ENCODE results near the gene AFP. TPM values are rescaled to one million over a fixed set of nuclear protein-coding genes. Genes with fewer than 3 reads are reported as not detected.
"Not testable (repeated sequence)": the region's sequence is repeated elsewhere in the genome, so short reads cannot be mapped to it uniquely, and the experiment has no call there.

Gene AFP
- 1.2 and 1.7 TPM in 2 replicates for total RNA-seq (2014; rRNA removed; shearing (Covaris generic))

DNA sequence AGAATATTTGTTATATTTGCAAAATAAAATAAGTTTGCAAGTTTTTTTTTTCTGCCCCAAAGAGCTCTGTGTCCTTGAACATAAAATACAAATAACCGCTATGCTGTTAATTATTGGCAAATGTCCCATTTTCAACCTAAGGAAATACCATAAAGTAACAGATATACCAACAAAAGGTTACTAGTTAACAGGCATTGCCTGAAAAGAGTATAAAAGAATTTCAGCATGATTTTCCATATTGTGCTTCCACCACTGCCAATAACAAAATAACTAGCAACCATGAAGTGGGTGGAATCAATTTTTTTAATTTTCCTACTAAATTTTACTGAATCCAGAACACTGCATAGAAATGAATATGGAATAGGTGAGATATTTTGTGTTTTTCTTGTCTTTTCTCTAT, at the start of gene AFP:
Gene AFP, plus strand, starts transcription at position 238 of the 400 bp plus-strand sequence. Its CDS starts 42 bp downstream, at position 280.
- no peak for DNase-seq (ENCODE audit: low read depth)

GRCh38 chr4:73387552-73387951, 48.5 kb upstream of the AFP start:
- no peak for DNase-seq (ENCODE audit: low read depth)

GRCh38 chr4:73388887-73389286, 47.1 kb upstream of the AFP start:
- no peak for DNase-seq (ENCODE audit: low read depth)

DNA sequence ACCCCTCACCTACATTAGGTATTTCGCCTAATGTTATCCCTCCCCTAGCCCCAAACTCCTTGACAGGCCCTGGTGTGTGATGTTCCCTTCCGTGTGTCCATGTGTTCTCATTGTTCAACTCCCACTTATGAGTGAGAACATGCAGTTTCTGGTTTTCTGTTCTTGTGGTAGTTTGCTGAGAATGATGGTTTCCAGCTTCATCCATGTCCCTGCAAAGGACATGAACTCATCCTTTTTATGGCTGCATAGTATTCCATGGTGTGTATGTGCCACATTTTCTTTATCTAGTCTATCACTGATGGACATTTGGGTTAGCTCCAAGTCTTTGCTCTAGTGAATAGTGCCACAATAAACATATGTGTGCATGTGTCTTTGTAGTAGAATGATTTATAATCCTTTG, 46.4 kb upstream of the AFP start:
- DNase-seq (ENCODE audit: low read depth): not testable (repeated sequence)

- no peak for DNase-seq (ENCODE audit: low read depth)
These were observed 44.2 kb upstream of the AFP start for GRCh38 chr4:73391774-73392173.

GRCh38 chr4:73392936-73393335, 43.1 kb upstream of the AFP start:
- no peak for DNase-seq (ENCODE audit: low read depth)

DNA sequence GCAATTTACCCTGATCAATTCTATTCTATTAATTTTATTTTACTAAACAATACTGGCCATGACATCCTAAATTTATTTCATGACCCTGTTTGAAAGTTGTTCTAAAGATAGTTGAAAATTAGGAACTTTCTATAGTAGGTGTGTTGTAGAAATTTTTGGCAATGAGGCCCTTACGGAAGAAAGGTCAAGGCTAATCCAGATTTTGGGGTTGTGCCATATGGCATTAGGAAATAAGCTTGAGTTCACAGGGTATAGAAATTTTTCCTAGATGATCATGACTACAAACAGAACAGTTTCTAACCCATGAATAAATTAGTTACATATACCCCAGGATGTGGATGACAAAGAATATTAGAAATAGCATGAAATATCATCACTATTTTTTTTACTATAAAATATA, 39.7 kb upstream of the AFP start:
- DNase-seq (ENCODE audit: low read depth): no peak

GRCh38 chr4:73396993-73397972, 38.7 kb upstream of the AFP start:
- DNase-seq (ENCODE audit: low read depth): no peak

DNA sequence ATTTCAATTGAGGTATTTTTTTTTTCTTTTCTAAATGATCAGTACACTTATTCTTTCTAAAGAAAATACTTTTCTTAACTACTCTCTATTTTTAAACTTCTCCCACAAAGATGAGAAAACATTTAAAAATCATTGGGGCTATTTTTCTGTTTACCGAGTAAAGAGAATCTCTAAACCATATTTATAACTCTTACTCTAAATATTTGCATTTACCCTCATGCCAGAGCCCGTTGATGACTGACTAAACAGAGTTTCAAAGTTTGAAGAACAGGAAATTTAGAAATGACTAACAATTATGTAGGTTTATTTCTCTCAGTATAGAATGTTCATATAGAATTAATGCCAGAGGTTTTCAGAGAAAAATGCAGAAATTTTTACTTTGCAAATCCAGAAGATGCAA, 34.6 kb upstream of the AFP start:
- no peak for DNase-seq (ENCODE audit: low read depth)

DNA sequence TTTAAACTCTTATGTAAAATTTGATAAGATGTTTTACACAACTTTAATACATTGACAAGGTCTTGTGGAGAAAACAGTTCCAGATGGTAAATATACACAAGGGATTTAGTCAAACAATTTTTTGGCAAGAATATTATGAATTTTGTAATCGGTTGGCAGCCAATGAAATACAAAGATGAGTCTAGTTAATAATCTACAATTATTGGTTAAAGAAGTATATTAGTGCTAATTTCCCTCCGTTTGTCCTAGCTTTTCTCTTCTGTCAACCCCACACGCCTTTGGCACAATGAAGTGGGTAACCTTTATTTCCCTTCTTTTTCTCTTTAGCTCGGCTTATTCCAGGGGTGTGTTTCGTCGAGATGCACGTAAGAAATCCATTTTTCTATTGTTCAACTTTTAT, 32.0 kb upstream of the AFP start, which contains the start of gene ALB:
Gene ALB, plus strand, starts transcription at position 246 of the 400 bp plus-strand sequence. Its CDS starts 41 bp downstream, at position 287.
- no peak for DNase-seq (ENCODE audit: low read depth)

DNA sequence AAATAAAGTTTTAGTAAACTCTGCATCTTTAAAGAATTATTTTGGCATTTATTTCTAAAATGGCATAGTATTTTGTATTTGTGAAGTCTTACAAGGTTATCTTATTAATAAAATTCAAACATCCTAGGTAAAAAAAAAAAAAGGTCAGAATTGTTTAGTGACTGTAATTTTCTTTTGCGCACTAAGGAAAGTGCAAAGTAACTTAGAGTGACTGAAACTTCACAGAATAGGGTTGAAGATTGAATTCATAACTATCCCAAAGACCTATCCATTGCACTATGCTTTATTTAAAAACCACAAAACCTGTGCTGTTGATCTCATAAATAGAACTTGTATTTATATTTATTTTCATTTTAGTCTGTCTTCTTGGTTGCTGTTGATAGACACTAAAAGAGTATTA, 31.6 kb upstream of the AFP start:
- no peak for DNase-seq (ENCODE audit: low read depth)

DNA sequence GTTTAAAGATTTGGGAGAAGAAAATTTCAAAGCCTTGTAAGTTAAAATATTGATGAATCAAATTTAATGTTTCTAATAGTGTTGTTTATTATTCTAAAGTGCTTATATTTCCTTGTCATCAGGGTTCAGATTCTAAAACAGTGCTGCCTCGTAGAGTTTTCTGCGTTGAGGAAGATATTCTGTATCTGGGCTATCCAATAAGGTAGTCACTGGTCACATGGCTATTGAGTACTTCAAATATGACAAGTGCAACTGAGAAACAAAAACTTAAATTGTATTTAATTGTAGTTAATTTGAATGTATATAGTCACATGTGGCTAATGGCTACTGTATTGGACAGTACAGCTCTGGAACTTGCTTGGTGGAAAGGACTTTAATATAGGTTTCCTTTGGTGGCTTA, 30.9 kb upstream of the AFP start:
- DNase-seq (ENCODE audit: low read depth): no peak

GRCh38 chr4:73406548-73406875, 29.5 kb upstream of the AFP start:
- no peak for DNase-seq (ENCODE audit: low read depth)

- no peak for DNase-seq (ENCODE audit: low read depth)
These were observed 28.8 kb upstream of the AFP start for GRCh38 chr4:73407227-73407673.

DNA sequence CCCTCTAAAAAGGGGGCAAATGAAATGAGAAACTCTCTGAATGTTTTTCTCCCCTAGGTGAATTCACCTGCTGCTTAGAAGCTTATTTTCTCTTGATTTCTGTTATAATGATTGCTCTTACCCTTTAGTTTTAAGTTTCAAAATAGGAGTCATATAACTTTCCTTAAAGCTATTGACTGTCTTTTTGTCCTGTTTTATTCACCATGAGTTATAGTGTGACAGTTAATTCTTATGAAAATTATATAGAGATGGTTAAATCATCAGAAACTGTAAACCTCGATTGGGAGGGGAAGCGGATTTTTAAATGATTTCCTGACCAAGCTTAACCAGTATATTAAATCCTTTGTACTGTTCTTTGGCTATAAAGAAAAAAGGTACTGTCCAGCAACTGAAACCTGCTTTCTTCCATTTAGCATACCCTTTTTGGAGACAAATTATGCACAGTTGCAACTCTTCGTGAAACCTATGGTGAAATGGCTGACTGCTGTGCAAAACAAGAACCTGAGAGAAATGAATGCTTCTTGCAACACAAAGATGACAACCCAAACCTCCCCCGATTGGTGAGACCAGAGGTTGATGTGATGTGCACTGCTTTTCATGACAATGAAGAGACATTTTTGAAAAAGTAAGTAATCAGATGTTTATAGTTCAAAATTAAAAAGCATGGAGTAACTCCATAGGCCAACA, 27.7 kb upstream of the AFP start:
- no peak for DNase-seq (ENCODE audit: low read depth)

- DNase-seq (ENCODE audit: low read depth): no peak
These were observed 26.8 kb upstream of the AFP start for GRCh38 chr4:73409012-73409862.

DNA sequence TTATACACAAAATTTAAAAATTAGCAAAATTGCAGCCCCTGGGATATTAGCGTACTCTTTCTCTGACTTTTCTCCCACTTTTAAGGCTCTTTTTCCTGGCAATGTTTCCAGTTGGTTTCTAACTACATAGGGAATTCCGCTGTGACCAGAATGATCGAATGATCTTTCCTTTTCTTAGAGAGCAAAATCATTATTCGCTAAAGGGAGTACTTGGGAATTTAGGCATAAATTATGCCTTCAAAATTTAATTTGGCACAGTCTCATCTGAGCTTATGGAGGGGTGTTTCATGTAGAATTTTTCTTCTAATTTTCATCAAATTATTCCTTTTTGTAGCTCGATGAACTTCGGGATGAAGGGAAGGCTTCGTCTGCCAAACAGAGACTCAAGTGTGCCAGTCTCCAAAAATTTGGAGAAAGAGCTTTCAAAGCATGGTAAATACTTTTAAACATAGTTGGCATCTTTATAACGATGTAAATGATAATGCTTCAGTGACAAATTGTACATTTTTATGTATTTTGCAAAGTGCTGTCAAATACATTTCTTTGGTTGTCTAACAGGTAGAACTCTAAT, 26.0 kb upstream of the AFP start:
- DNase-seq (ENCODE audit: low read depth): no peak

GRCh38 chr4:73410916-73411730, 24.9 kb upstream of the AFP start:
- DNase-seq (ENCODE audit: low read depth): no peak

GRCh38 chr4:73411731-73412414, 24.1 kb upstream of the AFP start:
- no peak for DNase-seq (ENCODE audit: low read depth)

DNA sequence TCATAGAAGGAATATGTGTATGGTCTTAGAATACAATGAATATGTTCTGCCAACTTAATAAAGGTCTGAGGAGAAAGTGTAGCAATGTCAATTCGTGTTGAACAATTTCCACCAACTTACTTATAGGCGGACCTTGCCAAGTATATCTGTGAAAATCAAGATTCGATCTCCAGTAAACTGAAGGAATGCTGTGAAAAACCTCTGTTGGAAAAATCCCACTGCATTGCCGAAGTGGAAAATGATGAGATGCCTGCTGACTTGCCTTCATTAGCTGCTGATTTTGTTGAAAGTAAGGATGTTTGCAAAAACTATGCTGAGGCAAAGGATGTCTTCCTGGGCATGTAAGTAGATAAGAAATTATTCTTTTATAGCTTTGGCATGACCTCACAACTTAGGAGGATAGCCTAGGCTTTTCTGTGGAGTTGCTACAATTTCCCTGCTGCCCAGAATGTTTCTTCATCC, 22.7 kb upstream of the AFP start:
- DNase-seq (ENCODE audit: low read depth): no peak

All from M059J (cell line).